GM12873 (cell line): ENCODE results near the gene RNASET2.

ENCODE experiments used
- TF ChIP-seq, protein P1 (sequence below): IDR thresholded peaks from 2 replicates; pipeline ENCODE4 v1.5.1; 2012; ENCODE audit warnings: low read depth, mild to moderate bottlenecking, moderate library complexity, low read length, control low read depth; ENCODE audit not compliant: insufficient read depth; ENCODE audit errors: missing control alignments

RNASET2 gene

DNA sequence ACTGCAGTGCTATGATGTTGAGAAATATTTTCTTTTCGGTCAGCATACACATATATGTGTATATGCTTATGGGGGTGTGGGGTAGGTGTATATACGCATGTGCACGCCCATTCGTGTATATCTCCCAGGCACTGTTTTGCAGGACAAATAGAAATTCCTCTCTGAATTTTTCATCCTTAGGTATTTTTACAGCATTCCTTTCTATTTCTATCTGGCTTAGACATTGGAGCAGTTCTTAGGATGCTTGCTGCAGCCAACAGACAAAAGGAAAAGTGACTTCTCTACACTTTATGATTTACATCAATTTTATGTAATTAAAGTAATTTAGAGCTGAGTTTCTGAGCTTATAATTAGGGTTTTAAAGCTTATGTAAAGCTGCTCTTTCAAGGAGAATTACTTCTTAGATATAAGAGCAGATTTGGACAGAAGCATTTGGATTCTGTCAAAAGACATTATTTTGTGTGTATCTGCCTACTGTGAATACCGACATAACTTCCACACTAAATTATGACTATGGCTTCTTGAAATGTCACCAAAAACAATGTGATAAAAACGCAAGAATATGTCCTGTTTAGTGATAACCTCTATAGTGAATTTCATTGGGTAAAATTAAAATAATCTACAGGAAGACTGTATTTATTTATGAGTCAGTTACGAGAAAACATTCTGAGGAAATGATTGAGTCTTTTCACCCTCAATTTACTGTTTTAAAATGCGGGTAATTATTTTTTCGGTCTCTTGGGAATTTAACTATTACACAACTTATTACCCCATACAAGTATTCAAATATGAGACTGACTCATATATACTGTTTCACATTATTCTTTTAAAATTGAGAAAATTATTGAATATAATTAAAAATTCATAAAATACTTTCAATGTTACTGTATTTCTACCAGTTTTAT, 21.5 kb upstream of the RNASET2 start:
- TF ChIP-seq, protein P1, sequence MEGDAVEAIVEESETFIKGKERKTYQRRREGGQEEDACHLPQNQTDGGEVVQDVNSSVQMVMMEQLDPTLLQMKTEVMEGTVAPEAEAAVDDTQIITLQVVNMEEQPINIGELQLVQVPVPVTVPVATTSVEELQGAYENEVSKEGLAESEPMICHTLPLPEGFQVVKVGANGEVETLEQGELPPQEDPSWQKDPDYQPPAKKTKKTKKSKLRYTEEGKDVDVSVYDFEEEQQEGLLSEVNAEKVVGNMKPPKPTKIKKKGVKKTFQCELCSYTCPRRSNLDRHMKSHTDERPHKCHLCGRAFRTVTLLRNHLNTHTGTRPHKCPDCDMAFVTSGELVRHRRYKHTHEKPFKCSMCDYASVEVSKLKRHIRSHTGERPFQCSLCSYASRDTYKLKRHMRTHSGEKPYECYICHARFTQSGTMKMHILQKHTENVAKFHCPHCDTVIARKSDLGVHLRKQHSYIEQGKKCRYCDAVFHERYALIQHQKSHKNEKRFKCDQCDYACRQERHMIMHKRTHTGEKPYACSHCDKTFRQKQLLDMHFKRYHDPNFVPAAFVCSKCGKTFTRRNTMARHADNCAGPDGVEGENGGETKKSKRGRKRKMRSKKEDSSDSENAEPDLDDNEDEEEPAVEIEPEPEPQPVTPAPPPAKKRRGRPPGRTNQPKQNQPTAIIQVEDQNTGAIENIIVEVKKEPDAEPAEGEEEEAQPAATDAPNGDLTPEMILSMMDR: no peak

DNA sequence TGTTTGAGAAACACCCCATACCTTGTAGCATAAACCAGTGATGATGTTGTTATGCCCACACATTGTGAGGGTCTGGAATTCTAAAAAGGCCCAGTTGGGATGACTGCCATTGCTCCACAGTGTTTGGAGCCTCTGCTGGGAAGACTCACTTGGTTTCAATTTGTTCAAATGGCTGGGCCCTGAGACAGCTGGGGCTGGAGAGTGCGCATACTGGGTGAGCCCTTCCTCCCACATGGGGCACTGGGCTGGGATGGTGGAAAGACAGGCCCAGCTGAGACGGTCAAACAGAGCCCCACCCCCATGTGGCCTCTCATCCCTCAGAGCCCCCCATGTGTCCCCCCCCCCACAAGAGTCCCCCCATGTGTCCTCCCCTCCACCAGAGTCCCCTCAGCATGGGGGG, 20.3 kb upstream of the RNASET2 start:
- TF ChIP-seq, protein P1: no peak

DNA sequence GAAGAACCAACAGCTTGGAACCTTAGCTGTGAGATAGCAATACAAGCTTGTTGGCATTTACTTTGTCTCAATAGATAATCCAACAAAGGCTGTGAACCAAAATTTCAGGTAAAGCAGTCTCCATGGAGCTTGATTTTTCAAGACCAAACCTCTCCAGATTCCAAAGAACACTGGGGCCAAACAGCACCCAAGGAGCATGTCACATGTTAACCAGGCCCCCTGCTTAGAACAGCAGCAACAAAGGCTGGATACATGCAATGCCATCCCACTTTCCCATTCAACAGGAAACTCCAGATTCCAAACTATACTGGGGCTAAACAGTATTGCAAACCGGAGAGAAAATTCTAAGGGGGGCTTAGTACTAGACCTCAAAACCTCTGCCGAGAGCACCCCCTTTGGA, 15.8 kb upstream of the RNASET2 start:
- TF ChIP-seq, protein P1: no peak

DNA sequence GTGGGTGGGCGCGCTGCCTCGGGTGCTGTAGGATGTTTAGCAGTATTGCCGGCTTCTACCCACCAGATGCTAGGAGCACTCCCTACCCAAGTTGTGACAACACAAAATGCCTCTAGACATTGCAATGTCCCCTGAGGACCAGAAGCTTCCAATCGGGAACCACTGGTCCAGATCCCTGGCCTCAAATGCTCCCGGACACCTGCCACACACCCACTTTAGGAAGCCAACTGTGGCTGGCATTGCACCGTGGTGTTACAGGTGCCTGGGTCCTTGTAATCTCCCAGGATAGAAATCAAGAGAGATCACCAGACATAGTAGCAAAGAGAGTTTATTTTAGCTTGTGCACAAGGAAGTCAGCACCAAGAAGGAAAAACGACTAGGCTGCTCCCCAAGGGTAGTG, 14.9 kb upstream of the RNASET2 start:
- TF ChIP-seq, protein P1: no peak

DNA sequence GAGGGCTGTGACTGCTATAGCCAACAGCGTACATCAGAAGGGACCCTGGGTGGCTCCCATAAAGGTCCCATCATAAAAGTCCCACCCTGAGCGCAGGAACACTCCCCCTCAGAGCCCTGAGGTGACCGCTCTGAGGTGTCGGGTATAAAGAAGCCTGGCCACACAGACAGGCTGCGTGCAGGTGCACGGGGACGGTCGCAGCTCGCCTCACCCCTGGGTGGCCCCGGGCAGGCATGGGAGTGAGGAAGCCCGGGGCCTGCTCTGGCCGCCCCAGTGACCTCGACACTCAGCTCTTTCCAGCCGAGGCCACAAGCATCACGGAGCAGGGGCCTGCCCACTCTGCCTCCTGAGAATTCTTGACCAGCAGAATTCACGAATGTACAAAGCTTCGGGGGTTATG, 14.4 kb upstream of the RNASET2 start:
- TF ChIP-seq, protein P1: no peak

DNA sequence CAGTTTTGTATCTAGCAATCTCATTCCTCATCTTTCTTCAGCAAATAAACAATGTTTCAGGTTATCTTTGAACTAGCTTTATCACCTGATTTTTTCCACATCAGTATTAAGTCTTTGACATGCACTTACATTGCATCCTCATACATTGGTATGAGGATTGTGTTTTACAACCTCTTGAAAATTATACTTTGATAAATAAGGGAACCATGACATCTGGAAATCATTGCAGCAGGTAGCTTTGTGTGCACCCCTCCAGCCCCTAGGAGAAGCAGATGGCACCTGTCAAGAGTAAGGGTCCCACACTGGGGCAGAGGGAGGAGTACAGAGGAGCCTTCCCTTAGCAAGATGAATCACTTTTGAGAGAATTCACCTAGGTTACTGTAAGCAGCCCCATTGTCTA, 13.7 kb upstream of the RNASET2 start:
- TF ChIP-seq, protein P1: no peak

DNA sequence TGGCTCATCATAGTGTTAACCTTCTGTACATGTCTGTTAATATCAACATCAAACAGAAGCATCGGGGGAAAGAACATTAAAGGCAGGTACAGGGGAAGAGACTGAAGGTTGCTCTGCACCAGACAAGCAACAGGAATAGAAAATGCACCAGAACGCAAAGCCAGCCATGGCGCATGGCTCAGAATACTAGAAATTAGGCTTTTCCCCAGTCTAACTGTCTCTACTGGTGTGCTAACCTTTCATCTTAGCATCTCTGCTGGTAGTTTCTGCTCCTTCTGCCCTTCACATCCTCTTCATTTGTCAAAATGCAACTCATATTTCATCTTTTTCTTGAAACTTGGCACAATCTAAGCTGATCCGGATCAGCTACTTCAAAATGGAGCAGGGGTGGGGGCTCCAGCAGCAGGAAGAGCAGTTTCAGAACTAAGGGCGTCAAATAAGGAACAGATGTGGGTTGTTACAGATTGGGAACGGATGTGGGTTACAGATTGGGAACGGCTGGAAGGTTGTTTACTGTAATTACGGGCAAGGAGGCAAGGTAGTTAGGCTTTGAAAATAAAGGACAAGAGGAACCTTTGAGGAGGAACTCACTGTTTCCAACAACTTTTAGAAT, 13.1 kb upstream of the RNASET2 start:
- TF ChIP-seq, protein P1: no peak
